Stimulated activated CD4-positive, alpha-beta T cell treated with anti-CD3 and anti-CD28 coated beads, Interleukin-12 subunit alpha, Interleukin-12 subunit beta, amount 100 ng/mL, for 48 hours (primary cell): ENCODE data around the gene PCA3.

ENCODE experiments used
- DNase-seq, 3 donors: peaks; one replicate each; pipeline ENCODE4 v3.0.0-alpha.2; 2020; ENCODE audit warnings: low read depth in 2 of 3, low spot score in 1 of 3

Gene PCA3

GRCh38 chr9:76820431-76820830 is 56.2 kb downstream of the PCA3 start:
- no peak for DNase-seq

DNA sequence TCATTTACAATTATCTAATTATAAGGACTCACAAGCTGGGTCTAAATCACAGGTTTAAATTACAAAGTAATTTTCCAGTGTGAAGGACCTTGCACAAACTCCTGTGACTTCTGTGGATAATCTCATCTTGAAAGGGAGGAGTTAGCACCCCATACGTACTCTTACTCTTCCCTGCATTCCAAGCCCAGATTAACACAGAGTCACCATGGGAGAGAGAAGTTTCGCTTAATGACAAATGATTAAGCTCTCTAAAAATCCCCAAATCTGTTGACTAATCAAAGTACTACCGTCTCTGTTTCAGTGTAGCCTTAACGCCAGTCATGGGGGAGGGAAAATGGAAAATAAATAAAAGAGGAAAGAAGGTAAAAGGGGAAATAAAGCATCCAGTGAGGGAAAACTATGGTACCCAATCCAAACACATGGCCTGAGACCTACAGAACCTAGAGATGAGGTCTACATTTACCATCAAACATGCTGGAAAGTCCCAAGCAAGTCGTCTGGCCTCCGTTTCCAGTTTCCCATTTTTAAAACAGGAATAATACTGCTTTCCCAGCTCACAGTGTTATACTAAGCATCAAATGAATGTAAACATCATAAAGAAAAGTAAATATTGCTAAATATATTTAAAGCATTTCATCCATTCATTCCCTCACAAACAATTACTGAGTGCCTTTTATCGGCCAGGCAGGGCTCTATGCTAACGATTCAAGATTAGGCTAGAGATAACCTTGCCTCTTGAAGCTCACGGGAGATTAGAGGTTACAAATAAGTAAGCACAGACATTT is 63.2 kb downstream of the PCA3 start:
- DNase-seq = no peak

- DNase-seq = no peak
These were observed 64.2 kb downstream of the PCA3 start for GRCh38 chr9:76828447-76828846.

GRCh38 chr9:76835571-76836283 is 71.5 kb downstream of the PCA3 start:
- no peak for DNase-seq
